H1 (cell line): Measurements from ENCODE around the gene SAA1. TPM values are rescaled to one million over a fixed set of nuclear protein-coding genes. Genes with fewer than 3 reads are reported as not detected.

Experiments
- CTCF ChIA-PET: fragments of 300-600 bp; sonication (Branson Sonifier 250); formaldehyde crosslinking; loops from one replicate; lab custom pipeline; 2021; ENCODE audit not compliant: partially characterized antibody; lab: Charles Lee
- POLR2A ChIA-PET: fragments of 300-600 bp; sonication (Branson Sonifier 250); formaldehyde crosslinking; loops from one replicate; lab custom pipeline; 2021; ENCODE audit warnings: inconsistent platforms; ENCODE audit not compliant: partially characterized antibody; lab: Charles Lee
- DNase-seq, 2 experiments: peaks; one replicate each; pipeline versions ENCODE4 v3.0.0 to v3.0.0-alpha.2; 2010 to 2022; ENCODE audit warnings: low spot score in 2 of 2, low read depth in 1 of 2, mixed read lengths in 1 of 2
- FAIRE-seq: peaks from 2 replicates; lab custom pipeline; 2011; peaks lifted over from hg19 to GRCh38; lab: Jason Lieb, UNC
- H2AFZ ChIP-seq: 2 replicates; pipeline ENCODE4 v1.8.1; 2012; ENCODE audit warnings: low read length, inconsistent platforms
- H2AK5ac ChIP-seq: 2 replicates; pipeline ENCODE4 v1.6.1; 2013; ENCODE audit warnings: low read depth, low read length
- H2BK120ac ChIP-seq: replicated peaks from 2 replicates; pipeline ENCODE3; 2013; ENCODE audit warnings: low read depth, low read length, inconsistent platforms
- H2BK12ac ChIP-seq: 2 replicates; pipeline ENCODE4 v1.6.1; 2013; ENCODE audit warnings: low read depth, low read length
- H2BK15ac ChIP-seq: 2 replicates; pipeline ENCODE4 v1.6.1; 2013; ENCODE audit warnings: low read length
- H2BK20ac ChIP-seq: 2 replicates; pipeline ENCODE4 v1.6.1; 2013; ENCODE audit warnings: low read length
- H2BK5ac ChIP-seq: 2 replicates; pipeline ENCODE4 v1.6.1; 2013; ENCODE audit warnings: low read depth, low read length
- H3K14ac ChIP-seq: 2 replicates; pipeline ENCODE4 v1.6.1; 2013; ENCODE audit warnings: inconsistent platforms; ENCODE audit not compliant: insufficient read length
- H3K18ac ChIP-seq: 2 replicates; pipeline ENCODE4 v1.6.1; 2013; ENCODE audit warnings: low read length; ENCODE audit errors: extremely low read depth
- H3K23ac ChIP-seq: 2 replicates; pipeline ENCODE4 v1.6.1; 2013; ENCODE audit warnings: inconsistent platforms; ENCODE audit not compliant: insufficient read length
- H3K23me2 ChIP-seq: 2 replicates; pipeline ENCODE4 v1.6.1; 2013; ENCODE audit warnings: low read depth, low read length
- H3K27ac ChIP-seq: 2 replicates; pipeline ENCODE4 v1.6.1; 2011; ENCODE audit warnings: low read depth, low read length, inconsistent platforms
- H3K27me3 ChIP-seq, 4 experiments: replicated peaks in 1 of 4; 1 replicate in 1 of 4; 2 replicates in 3 of 4; pipeline versions ENCODE4 v1.6.1 to v1.8.1; 2011 to 2013; ENCODE audit warnings: low read length in 3 of 4, mild to moderate bottlenecking in 3 of 4, inconsistent platforms in 2 of 4, mixed read lengths in 2 of 4, moderate library complexity in 1 of 4; ENCODE audit not compliant: control insufficient read depth in 3 of 4, insufficient read depth in 3 of 4; ENCODE audit errors: extremely low read depth in 1 of 4
- H3K36me3 ChIP-seq, 4 experiments: 2 replicates each; pipeline versions ENCODE4 v1.6.1 to v1.8.1; 2011 to 2013; ENCODE audit warnings: mild to moderate bottlenecking in 4 of 4, low read length in 3 of 4, moderate library complexity in 2 of 4, control low read depth in 1 of 4, inconsistent platforms in 1 of 4; ENCODE audit not compliant: insufficient read depth in 4 of 4, control insufficient read depth in 2 of 4
- H3K4ac ChIP-seq: replicated peaks from 2 replicates; pipeline ENCODE3; 2013; ENCODE audit warnings: low read length, low read depth, mixed read lengths, inconsistent platforms; ENCODE audit not compliant: insufficient read length
- H3K4me1 ChIP-seq, 4 experiments: replicated peaks in 1 of 4; 1 replicate in 1 of 4; 2 replicates in 3 of 4; pipeline versions ENCODE4 v1.6.1 to v1.8.1; 2011 to 2013; ENCODE audit warnings: low read length in 3 of 4, inconsistent platforms in 2 of 4, mixed read lengths in 1 of 4; ENCODE audit not compliant: insufficient read depth in 4 of 4, control insufficient read depth in 3 of 4
- H3K4me2 ChIP-seq, 2 experiments: 2 replicates each; pipeline versions ENCODE4 v1.6.1 to v1.8.1; 2011 to 2013; ENCODE audit warnings: low read depth in 2 of 2, low read length in 2 of 2, control low read depth in 1 of 2, inconsistent platforms in 1 of 2, mild to moderate bottlenecking in 1 of 2; ENCODE audit not compliant: insufficient read depth in 1 of 2
- H3K4me3 ChIP-seq, 4 experiments: fragments of 200-600, 300-600 bp in 1 of 4; sonication (generic), shearing (Covaris generic), sonication (Bioruptor Twin) in 1 of 4; 2 replicates each; pipeline versions ENCODE4 v1.5.1 to v1.8.1; 2011 to 2016; ENCODE audit warnings: low read length in 4 of 4, low read depth in 3 of 4, control low read depth in 2 of 4, inconsistent platforms in 2 of 4, mild to moderate bottlenecking in 2 of 4, mixed read lengths in 1 of 4, moderate library complexity in 1 of 4; ENCODE audit not compliant: insufficient read depth in 2 of 4; ENCODE audit errors: extremely low read depth in 1 of 4
- H3K56ac ChIP-seq: replicated peaks from 2 replicates; pipeline ENCODE3; 2013; ENCODE audit warnings: low read depth, mild to moderate bottlenecking, mixed read lengths, low read length, inconsistent platforms; ENCODE audit not compliant: insufficient read length
- H3K79me1 ChIP-seq: 2 replicates; pipeline ENCODE4 v1.6.1; 2013; ENCODE audit warnings: low read depth, low read length, control low read depth
- H3K79me2 ChIP-seq, 2 experiments: 2 replicates each; pipeline versions ENCODE4 v1.6.1 to v1.8.1; 2012 to 2013; ENCODE audit warnings: low read length in 2 of 2, mild to moderate bottlenecking in 2 of 2, inconsistent platforms in 1 of 2; ENCODE audit not compliant: insufficient read depth in 2 of 2, control insufficient read depth in 1 of 2
- H3K9ac ChIP-seq, 4 experiments: replicated peaks in 1 of 4; 1 replicate in 1 of 4; 2 replicates in 3 of 4; pipeline versions ENCODE4 v1.6.1 to v1.8.1; 2011 to 2013; ENCODE audit warnings: low read depth in 3 of 4, low read length in 3 of 4, control low read depth in 2 of 4, mild to moderate bottlenecking in 2 of 4, moderate library complexity in 2 of 4, inconsistent platforms in 1 of 4; ENCODE audit errors: extremely low read depth in 1 of 4
- H3K9me3 ChIP-seq, 2 experiments: 2 replicates each; pipeline versions ENCODE4 v1.6.1 to v1.8.1; 2012 to 2013; ENCODE audit warnings: mild to moderate bottlenecking in 2 of 2, moderate library complexity in 2 of 2, control low read depth in 1 of 2, inconsistent platforms in 1 of 2, low read depth in 1 of 2, low read length in 1 of 2, mixed read lengths in 1 of 2; ENCODE audit not compliant: insufficient read depth in 2 of 2
- H4K20me1 ChIP-seq, 2 experiments: replicated peaks in 1 of 2; 2 replicates each; pipeline versions ENCODE3 to v1.8.1; 2011 to 2013; ENCODE audit warnings: inconsistent platforms in 2 of 2, low read length in 2 of 2, mild to moderate bottlenecking in 1 of 2; ENCODE audit not compliant: insufficient read depth in 2 of 2, control insufficient read depth in 1 of 2
- H4K5ac ChIP-seq: 2 replicates; pipeline ENCODE4 v1.6.1; 2013; ENCODE audit warnings: low read length, low read depth, mixed read lengths, inconsistent platforms; ENCODE audit not compliant: insufficient read length
- H4K8ac ChIP-seq: 2 replicates; pipeline ENCODE4 v1.8.0; 2013; ENCODE audit warnings: mild to moderate bottlenecking, moderate library complexity, low read length, inconsistent platforms; ENCODE audit not compliant: insufficient read depth; ENCODE audit errors: extremely low read depth
- H4K91ac ChIP-seq: replicated peaks from 2 replicates; pipeline ENCODE3; 2013; ENCODE audit warnings: low read length, mixed read lengths, inconsistent platforms; ENCODE audit not compliant: insufficient read length
- CHD2 ChIP-seq: IDR thresholded peaks from 2 replicates; pipeline ENCODE4 v1.6.1; 2012; ENCODE audit warnings: low read length, improper control_type of control experiment
- EZH2 ChIP-seq: fragments of 200-600 bp; sonication (generic); IDR thresholded peaks from 2 replicates; pipeline ENCODE4 v1.7.1; 2012; ENCODE audit warnings: low read depth, mild to moderate bottlenecking, moderate library complexity, low read length, inconsistent platforms; ENCODE audit not compliant: severe bottlenecking
- POU5F1 ChIP-seq: IDR thresholded peaks from 2 replicates; pipeline ENCODE4 v1.6.1; 2011; ENCODE audit warnings: low read depth, mild to moderate bottlenecking, low read length, moderate library complexity
- SIN3A ChIP-seq, 2 experiments: IDR thresholded peaks in 1 of 2; conservative IDR thresholded peaks in 1 of 2; 2 replicates each; pipeline ENCODE4 v1.6.1; 2011 to 2012; ENCODE audit warnings: low read length in 2 of 2, improper control_type of control experiment in 1 of 2, low read depth in 1 of 2, mild to moderate bottlenecking in 1 of 2
- SIRT6 ChIP-seq: IDR thresholded peaks from one replicate; pipeline ENCODE4 v1.7.1; 2012; ENCODE audit warnings: low read length, inconsistent platforms
- TAF7 ChIP-seq: optimal IDR thresholded peaks from 2 replicates; pipeline ENCODE3; 2011; ENCODE audit warnings: low read depth, mild to moderate bottlenecking, inconsistent platforms, low read length, moderate library complexity, borderline replicate concordance
- TBP ChIP-seq: IDR thresholded peaks from 2 replicates; pipeline ENCODE4 v1.6.1; 2011; ENCODE audit warnings: low read depth, low read length, improper control_type of control experiment
- TCF12 ChIP-seq: IDR thresholded peaks from 2 replicates; pipeline ENCODE4 v1.6.1; 2011; ENCODE audit warnings: low read depth, mild to moderate bottlenecking, low read length
- TEAD4 ChIP-seq: IDR thresholded peaks from 2 replicates; pipeline ENCODE4 v1.6.1; 2012; ENCODE audit warnings: low read depth, low read length, inconsistent platforms, mixed read lengths
- ZNF274 ChIP-seq: IDR thresholded peaks from 2 replicates; pipeline ENCODE4 v1.7.0; 2012; ENCODE audit warnings: low read length, borderline replicate concordance; ENCODE audit errors: extremely low read depth
- WGBS, 2 experiments: shearing (Covaris generic) in 1 of 2; methylation state at CpG; one replicate each; pipeline versions ENCODE4 v1.1.6 to v1.1.7; 2013 to 2015; ENCODE audit warnings: low lambda C conversion rate in 2 of 2, mixed read lengths in 2 of 2, inconsistent platforms in 1 of 2, low coverage in 1 of 2, missing lambda C conversion rate in 1 of 2; ENCODE audit not compliant: insufficient replicate concordance in 2 of 2, insufficient coverage in 1 of 2, insufficient read length in 1 of 2; ENCODE audit errors: extremely low coverage in 1 of 2, missing lambda C conversion rate in 1 of 2; 5-methylcytosine and 5-hydroxymethylcytosine counted together
- polyA plus RNA-seq, 7 experiments: library from polyadenylated mRNA; depleted of rRNA in 3 of 7; stranded (reverse) in 5 of 7; unstranded in 2 of 7; fragments of >200 nt in 5 of 7; fragments of 200-250 nt in 2 of 7; gene quantifications; 1 replicate in 5 of 7; 2 replicates in 1 of 7; 4 replicates in 1 of 7; pipeline versions ENCODE4 v1.2.1 to v1.2.3, GENCODE V29; 2011 to 2013; ENCODE audit warnings: missing spikeins in 2 of 7, mixed read lengths in 2 of 7
- total RNA-seq: library from RNA; stranded (reverse); fragmentation: NEBNext Ultra II Directional; extraction: Animal tissue kit (Norgen Biotek cat#: 25700); gene quantifications from 2 replicates; pipeline ENCODE4 v1.2.1, GENCODE V29; 2021
- TF ChIP-seq, protein P1 (sequence below): IDR thresholded peaks from 2 replicates; pipeline ENCODE4 v1.6.1; 2012; ENCODE audit warnings: inconsistent platforms

Gene SAA1
- total and polyA plus RNA-seq, 2 of the 8 experiments (the other 6 are each of a cell fraction or from before 2014, with no cell fraction given): 0.41 TPM; not detected in 1

DNA sequence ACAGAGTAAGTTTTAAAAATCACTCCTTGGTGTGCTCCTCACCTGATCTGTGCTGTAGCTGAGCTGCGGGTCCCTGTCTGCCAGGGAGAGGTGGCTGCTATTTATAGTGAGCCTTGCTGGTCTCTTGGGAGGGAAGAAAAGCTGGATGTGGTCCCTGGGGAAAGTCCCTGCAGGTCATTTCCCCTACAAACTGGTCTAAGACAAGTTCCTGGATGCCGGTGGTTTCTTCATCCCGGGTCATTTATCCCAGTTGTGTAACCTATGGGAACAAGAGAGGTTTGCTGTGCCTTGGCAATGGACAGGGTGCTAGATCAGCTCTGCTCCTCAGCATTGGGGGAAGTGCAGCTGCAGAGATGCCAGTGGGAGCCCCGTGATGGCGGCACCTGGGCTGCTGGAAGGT lies 17.5 kb upstream of the SAA1 start, which contains the start of gene SAA2:
Gene SAA2 (minus strand): TSS at position 108 of the 400 bp plus-strand sequence. CDS start 657 bp downstream, outside the sequence.
- no peak within 1 kb of the TSS; the same call in 1 of the 2 replicates for H4K8ac ChIP-seq
- FAIRE-seq (no peak), DNase-seq (no peak)
- H3K79me1 ChIP-seq: no peaks in the 10 kb centered on the region
- H3K27me3 ChIP-seq: no peaks in the 10 kb centered on the region
- no peak within 1 kb of the TSS for H3K4me3 ChIP-seq
- no peak within 1 kb of the TSS for H2BK120ac ChIP-seq
- no peaks in the 10 kb centered on the region for H3K4me1 ChIP-seq
- no peaks in the 10 kb centered on the region for H4K20me1 ChIP-seq
- no peaks in the 10 kb centered on the region for H3K36me3 ChIP-seq
- no peak within 1 kb of the TSS for H2BK15ac ChIP-seq
- 94% methylated on average over 5 of the region's 5 CpGs; no CpG with 5 or more reads in 1 of the 2 experiments for WGBS, 2 experiments
- H3K18ac ChIP-seq: no peak within 1 kb of the TSS
- no peaks in the 10 kb centered on the region for H3K79me2 ChIP-seq
- H3K14ac ChIP-seq: no peak within 1 kb of the TSS
- no peak within 1 kb of the TSS for H3K56ac ChIP-seq
- H4K91ac ChIP-seq: no peak within 1 kb of the TSS
- H3K27ac ChIP-seq: no peak within 1 kb of the TSS
- no peak within 1 kb of the TSS for H2BK20ac ChIP-seq
- H2BK5ac ChIP-seq: no peak within 1 kb of the TSS
- no peak within 1 kb of the TSS for H2AFZ ChIP-seq
- ChIA-PET POLR2A (no interaction called here), CTCF (interaction anchor here (0.6 to 1.4 kb wide), 2 partner anchors 133 to 324 kb away, joined by 3 to 4 read pairs; no protein-coding TSS in a partner anchor)
- H3K23ac ChIP-seq: no peak within 1 kb of the TSS
- TF ChIP-seq TAF7 (no peak), SIRT6 (no peak), TBP (no peak), TEAD4 (no peak), POU5F1 (no peak), EZH2 (no peak), SIN3A (conservative IDR thresholded peaks at IDR 0.05 in 1 of 2, IDR thresholded peaks at IDR 0.05 in 1 of 2; ENCODE audit: low read depth in 1 of 2, low read length in 2 of 2) (no peak), TCF12 (no peak), ZNF274 (no peak), CHD2 (no peak)
- TF ChIP-seq, protein P1, sequence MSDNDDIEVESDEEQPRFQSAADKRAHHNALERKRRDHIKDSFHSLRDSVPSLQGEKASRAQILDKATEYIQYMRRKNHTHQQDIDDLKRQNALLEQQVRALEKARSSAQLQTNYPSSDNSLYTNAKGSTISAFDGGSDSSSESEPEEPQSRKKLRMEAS: no peak
- no peak within 1 kb of the TSS for H3K4ac ChIP-seq
- no peak within 1 kb of the TSS for H3K9ac ChIP-seq
- no peaks in the 10 kb centered on the region for H3K9me3 ChIP-seq
- no peak within 1 kb of the TSS for H3K4me2 ChIP-seq
- H4K5ac ChIP-seq: no peak within 1 kb of the TSS
- no peak within 1 kb of the TSS for H2AK5ac ChIP-seq
- no peaks in the 10 kb centered on the region for H3K23me2 ChIP-seq
- no peak within 1 kb of the TSS for H2BK12ac ChIP-seq
